HG03095 (cell line): ENCODE data around the gene CUX1.
"Not testable (repeated sequence)": the region's sequence is repeated elsewhere in the genome, so short reads cannot be mapped to it uniquely, and the experiment has no call there.

Experiments used
- ATAC-seq: cut with Tn5 transposase; IDR thresholded peaks from one replicate; pipeline ENCODE4 v1.9.1; 2021; ENCODE audit warnings: moderate library complexity; ENCODE audit not compliant: unreplicated experiment

Gene CUX1

DNA sequence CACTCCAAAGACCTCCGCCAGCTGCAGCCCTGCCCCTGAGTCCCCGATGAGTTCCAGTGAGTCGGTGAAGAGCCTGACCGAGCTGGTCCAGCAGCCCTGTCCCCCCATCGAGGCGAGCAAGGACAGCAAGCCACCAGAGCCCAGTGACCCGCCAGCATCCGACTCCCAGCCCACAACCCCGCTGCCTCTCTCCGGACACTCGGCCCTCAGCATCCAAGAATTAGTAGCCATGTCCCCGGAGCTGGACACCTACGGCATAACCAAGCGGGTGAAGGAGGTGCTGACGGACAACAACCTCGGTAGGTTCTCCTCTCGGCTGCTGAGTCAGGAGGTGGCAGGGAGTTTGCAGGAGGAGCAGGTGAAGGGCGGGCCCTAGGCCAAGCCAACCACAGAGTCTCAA, 409.9 kb downstream of the CUX1 start:
- no peak for ATAC-seq

DNA sequence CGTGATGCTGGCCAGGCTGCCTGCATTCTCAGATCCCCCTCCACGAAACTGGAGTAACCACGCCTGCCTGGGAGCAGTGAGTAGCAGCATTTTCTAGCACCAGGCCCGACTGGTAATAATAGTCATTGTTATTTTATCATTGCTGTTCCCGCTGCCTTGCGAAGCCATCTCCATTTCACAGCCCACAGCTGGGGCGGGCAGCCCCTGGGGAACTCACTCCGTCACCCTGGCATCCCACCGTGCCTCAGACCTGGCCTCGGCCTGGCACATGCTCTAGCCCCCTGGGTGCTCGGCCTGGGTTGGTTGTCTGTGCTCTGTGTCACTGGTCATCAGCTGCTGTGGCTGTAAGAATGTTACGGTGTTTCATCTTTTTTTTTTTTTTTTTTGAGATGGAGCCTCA, 411.5 kb downstream of the CUX1 start:
- ATAC-seq = no peak

DNA sequence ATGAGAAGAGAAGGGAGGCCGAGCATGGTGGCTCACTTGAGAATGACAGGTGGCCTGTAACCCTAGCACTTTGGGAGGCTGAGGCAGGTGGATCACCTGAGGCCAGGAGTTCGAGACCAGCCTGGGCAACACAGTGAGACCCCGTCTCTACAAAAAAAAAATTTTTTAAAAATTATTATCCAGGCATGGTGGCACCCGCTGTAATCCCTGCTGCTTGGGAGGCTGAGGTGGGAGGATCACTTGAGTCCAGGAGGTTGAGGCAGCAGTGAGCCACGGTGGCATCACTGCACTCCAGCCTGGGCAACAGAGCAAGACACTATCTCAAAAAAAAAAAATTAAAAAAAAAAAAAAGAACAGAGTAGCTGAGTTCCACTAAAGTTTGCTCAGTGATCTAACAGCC, 412.7 kb downstream of the CUX1 start:
- not testable (repeated sequence) for ATAC-seq

DNA sequence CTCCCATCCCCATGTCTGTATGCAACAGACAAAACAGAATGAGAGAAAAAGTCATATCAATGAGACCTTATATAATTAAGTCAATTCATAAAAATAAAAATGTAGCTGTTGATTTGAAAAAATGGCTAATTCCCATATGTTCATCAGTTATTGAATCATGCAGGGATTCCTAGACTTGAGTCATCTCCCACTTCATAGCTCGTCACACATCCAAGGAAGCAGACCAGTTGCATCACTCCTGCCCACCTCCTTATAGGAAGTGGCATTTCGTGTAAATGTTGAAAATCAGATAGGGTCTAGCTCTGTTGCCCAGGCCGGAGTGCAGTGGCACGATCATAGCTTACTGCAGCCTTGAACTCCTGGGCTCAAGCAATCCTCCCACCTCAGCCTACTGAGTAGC, 413.2 kb downstream of the CUX1 start:
- no peak for ATAC-seq

DNA sequence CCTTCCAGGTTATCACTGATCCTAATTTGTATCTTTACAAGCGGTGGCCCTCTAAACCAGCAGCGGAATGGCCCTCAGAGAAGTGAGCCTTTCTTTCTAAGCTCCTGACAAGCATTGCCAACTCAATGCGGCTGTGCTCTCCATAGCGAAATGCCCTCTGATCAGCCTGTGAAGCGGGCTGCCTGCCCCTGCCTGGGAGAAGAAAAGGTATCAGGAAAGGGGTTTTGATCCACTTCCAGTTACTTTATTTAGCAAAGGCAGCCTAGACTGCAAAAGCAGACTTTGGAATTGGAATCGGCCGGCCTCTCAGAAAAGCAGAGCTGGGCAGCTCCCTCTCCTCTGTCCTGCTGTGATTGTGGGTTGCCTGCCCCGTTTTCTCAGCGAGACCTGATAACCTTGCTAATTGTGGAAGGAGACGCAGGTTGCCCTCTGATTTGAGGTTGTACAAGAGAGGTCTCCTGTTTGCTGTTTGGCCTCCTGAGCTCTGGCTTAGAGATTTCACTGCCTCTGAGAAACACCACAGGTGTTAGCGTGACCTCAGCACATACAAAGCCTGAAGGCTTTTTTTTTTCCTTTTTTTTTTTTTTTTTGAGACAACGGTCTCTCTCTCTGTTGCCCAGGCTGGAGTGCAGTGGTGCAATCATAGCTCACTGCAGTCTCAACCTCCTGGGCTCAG, 415.3 kb downstream of the CUX1 start:
- no peak for ATAC-seq

DNA sequence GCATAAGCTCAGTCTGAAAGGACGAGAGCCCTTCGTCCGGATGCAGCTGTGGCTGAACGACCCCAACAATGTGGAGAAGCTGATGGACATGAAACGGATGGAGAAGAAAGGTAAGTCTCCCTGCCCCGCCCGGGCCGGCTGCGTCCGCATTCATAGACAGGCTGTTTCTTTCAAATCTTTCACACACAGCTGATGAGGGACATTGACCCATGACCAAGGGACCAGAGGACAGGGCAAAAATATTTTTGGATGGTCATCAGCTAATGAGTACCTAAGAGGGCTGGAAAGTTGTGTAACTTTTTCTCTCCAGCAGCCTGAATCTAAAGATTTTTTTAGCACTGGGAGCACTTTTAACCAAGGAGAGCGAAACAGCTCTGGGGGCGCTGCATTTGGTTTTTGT, 416.7 kb downstream of the CUX1 start:
- ATAC-seq = no peak

DNA sequence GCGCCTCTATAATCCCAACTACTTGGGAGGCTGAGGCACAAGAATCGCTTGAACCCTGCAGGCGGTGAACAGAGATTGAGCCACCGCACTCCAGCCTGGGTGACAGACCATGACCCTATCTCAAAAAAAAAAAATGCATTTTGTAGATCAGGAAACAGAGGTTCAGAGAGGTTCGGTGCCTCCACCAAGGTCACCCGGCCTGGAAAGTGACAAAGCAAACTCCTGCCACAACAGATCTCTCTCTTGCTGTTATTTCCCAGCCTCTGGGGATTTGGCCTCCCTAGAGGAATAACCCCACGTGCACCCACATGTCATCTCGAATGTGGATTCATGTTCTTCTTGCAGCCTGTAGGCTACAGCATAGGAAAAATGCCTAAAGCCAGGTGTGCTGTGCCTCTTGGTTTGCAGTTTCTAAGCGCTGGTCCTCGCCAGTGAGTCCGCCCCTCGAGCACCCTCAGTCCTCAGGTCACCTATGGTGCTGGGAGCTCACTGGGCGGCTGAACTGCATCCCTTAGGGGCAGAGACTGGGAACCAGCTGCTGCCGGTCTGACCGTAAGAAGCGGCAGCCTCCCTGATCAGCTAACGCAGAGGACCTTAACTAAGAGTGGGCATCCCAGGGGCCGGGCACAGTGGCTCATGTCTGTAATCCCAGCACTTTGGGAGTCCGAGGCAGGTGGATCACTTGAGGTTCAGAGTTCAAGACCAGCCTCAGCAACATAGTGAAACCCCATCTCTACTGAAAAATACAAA, 417.6 kb downstream of the CUX1 start:
- ATAC-seq = no peak

DNA sequence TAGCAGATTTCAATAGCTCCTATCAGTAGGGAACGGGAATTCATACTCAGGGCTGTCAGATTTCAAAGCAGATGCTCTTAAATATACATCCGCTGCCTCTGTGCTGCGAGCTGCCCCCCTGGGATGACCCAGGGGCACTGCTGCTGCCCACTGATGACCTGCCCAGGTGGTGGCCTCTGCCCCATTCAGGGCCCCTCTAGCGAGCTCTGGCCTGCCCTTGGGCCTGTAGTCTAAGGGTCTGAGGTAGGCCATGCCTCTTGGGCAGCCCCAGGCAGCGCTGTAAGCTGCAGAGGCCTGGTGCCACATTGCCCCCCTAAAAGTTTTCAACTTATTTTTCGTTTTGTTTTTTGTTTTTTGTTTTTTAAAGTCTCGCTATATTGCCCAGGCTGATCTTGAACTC, 418.7 kb downstream of the CUX1 start:
- ATAC-seq = no peak

DNA sequence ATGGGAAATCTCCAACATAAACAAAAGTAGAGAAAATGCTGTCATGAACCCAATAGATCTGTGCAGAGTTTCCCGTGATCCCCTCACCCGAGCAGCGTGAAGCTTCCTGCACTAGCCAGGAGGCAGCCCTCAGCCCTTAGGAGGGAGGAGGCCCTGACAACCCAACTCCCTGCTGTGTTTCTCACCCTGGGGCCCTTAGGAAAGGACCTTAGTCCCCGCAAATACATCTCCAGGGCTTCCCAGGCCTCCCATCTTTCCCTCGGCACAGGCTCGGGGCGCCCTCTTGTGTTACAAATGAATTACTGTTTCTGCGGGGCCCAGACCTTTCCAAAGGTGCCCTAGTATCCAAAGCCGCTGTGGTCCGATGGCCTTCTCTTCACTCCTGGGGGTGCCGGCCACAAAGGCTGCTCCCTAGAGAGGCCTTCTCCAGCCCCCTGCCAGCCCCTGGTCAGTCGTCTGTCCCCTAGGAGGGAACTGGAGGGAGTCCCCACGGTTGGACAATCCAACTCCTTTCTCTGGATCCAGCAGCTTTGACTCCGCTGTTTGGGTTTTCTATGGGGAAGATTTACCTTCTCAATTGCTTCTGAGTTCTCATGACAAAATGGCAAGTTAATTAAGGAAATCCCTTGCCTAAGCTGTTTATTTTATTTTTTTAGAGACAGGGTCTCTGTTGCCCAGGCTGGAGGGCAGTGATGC, 419.3 kb downstream of the CUX1 start:
- ATAC-seq = no peak

DNA sequence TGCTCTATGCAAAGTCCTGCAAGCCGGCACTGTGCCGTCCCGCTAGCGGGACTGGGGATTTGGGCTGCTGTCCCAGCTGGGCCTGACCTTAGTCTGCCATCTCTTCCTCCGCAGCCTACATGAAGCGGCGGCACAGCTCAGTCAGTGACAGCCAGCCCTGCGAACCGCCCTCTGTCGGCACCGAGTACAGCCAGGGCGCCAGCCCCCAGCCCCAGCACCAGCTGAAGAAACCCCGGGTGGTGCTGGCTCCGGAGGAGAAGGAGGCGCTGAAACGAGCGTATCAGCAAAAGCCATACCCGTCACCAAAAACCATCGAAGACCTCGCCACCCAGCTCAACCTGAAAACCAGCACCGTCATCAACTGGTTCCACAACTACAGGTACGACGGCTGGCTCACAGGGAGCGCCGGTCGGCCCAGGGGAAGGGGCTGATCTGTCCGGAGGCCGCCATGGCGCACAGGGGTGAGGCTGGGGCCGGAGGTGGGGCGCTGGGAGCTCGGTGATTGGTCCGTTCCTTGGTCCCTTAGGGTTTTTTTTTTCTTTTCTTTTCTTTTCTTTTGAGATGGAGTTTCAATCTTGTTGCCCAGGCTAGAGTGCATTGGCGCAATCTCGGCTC, 421.9 kb downstream of the CUX1 start:
- ATAC-seq = no peak

DNA sequence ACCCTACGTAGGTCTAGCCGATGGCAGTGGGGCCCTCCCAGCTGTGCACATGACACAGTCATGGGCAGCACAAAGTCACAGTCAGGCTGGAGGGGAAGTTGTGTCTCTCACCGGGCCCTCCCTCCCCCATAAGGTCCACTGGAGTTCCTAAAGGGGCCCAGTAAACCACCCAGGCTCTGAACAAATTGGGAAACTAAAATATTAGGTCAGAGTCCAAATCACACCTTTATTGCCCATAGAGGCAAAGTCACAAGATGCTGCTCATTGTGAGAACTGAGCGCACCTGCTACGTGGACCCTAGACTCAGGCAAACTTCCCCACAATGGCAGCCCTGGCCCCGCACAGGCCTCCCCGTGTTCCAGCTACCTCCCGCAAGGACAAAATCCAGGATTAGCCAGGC, 424.0 kb downstream of the CUX1 start:
- ATAC-seq = no peak

DNA sequence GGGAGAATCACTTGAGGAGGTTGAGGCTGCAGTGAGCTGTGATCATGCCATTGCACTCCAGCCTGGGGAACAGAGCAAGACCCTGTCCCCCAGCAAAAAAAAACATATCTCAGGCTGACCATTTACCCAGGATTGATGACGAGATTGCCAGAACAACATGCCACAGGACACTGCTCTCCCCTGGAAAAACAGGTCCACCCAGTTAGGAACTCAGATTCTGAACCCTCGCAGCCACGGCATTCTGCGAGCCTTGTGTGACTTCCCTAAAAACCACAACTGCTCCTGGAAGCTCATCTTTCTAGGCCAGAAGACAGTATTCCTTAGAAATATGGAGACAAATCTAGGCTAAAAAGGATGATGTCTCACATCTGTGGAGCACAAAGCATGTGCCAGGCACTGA, 427.2 kb downstream of the CUX1 start:
- no peak for ATAC-seq

DNA sequence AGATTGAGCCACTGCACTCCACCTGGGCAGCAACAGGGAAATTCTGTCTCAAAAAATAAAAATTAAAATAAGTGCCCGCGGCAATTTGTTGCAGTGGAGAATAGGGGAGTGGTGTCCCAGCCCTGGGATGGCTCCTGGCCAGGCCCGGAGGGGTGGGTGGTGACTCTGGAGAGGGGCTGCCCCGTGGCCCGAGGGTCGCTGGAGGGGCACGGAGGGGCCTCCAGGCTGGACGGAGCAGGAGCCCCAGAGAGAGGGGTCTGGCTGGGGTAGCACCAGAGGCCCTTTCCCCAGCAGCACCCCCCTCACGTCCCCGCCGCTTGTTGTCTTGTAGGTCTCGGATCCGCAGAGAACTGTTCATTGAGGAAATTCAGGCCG, 430.6 kb downstream of the CUX1 start:
- no peak for ATAC-seq

DNA sequence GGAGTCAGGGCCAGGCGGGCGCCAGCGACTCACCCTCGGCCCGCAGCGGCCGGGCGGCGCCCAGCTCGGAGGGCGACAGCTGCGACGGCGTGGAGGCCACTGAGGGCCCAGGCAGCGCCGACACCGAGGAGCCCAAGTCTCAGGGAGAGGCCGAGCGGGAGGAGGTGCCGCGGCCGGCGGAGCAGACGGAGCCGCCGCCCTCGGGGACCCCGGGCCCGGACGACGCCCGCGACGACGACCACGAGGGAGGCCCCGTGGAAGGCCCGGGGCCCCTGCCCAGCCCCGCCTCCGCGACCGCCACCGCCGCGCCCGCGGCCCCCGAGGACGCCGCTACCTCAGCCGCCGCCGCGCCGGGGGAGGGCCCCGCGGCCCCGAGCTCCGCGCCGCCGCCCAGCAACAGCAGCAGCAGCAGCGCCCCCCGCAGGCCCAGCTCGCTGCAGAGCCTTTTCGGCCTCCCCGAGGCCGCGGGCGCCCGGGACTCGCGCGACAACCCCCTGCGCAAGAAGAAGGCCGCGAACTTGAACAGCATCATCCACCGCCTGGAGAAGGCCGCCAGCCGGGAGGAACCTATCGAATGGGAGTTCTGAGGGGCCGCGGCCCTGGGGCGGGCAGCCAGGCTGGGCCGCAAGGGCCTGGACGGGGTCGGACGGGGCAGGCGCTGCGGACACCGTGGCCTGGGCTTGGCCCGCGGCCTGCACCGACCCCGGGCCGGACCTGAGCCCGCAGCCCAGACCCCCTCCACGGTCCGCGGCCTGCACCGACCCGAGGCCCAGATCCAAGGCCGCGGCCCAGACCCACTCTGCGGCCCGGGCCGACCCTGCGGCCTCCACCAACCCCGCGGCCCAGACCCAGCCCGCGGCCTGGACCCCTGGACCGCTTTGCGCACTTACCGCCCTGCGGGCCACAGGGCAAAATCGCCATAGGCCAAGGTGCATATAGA, 431.3 kb downstream of the CUX1 start:
- no peak for ATAC-seq

DNA sequence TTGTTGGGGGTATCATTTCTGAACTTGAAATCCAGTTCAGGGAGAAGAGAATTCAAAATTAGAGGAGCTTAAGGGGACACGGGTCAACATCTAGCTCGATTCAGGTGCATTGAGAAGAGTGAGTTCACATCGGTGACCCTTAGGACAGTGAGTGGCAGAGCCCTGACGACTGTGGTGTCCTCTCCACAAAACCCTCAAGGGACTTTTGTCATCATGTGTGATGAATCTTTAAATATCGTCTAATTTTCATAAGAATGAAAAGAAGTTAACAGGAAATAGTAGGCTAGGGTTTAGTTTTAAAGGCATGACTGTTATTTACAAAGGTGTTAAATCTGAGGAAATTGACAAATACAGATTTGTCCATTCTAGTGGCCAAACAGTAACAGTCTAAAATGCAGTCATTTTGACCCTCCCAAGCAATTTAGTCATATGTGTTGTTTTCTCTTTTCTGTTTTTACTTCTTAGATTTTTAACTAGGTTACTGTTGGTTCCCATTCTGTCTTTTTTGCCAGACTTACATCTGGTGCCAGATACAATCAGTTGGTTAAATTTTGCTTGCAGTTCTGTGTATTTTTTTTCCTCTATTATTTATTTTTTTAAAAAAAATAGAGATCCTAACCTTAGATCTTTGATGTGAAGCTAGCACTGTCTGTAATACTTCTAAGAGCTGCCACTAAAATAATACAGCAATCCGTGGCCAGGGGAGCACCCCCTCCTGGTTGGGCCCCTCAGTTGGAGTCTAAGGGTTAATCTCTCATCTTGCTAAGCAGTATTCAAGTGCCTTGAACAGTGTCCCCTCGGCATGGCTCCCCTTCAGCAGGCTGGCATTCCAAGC, 434.3 kb downstream of the CUX1 start:
- ATAC-seq = no peak

DNA sequence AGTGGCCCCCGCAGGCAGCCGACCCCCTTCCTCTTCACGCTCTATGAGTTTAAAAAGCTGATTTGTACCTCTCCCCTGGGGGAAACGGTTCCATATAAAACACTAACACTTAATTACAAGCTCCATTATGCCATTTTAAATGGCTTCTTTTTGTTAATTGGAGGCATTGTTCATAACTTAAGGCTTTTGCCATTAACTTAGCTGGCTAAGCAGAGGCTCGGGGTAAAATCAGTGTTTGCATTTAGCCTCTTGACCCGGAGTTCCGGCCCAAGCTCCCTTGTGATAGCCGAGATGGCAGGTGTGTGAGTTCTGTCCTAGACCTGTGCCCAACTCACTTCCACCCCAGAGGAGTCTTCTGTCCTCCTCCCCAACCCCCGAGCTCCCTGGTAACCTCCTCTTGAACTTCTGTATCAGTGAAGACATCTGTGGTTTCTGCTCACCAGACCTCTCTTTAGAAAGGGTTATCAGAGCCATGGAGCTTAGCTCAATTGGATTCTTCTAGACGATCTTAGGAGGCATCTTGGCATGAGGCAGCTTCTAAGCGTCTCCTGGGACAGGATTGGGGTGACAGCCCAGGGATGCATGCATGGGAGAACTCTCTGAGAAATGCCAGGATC, 435.0 kb downstream of the CUX1 start:
- no peak for ATAC-seq

DNA sequence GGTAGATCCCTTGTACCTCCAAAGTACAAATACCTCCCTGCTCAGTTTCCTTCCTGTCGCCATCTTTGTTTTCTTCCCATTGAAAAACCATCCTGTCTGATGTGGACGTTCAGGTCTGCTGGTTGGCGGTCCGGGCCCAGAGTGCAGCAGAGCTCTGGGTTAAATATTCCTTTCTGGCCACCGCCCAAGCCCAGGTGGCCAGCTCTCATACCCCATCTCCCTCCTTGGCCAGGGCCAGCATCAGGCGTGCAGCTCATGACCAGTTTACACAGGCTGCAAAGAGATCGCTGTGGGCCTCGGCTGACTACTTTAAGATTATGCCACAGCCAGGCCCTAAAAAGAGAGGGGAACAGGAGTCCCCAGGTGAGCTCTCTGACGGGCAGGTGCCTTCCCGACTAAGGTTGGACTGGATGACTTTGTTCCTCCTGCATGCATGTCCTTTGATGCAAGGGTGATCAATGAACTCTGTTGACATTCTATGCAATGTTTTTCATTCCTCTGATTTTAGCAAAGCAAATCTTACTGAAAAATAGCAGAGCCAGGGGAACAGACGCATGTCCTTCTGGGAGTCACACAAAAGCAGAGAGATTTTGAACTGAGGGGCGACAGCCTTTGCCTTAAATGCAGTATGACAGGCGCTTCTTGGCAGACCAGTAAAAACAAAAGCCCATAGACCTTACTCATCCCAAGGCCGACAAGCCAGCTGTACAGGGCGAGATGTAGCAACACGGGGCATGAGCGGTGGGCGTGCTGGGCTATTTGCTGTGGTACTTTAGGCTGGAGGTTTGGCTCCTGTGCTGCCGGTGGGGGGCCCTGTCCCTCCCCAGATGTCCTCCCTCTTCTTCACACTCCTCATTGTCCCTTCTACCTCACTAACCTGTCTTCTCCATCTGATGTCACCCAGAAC, 435.9 kb downstream of the CUX1 start:
- no peak for ATAC-seq

DNA sequence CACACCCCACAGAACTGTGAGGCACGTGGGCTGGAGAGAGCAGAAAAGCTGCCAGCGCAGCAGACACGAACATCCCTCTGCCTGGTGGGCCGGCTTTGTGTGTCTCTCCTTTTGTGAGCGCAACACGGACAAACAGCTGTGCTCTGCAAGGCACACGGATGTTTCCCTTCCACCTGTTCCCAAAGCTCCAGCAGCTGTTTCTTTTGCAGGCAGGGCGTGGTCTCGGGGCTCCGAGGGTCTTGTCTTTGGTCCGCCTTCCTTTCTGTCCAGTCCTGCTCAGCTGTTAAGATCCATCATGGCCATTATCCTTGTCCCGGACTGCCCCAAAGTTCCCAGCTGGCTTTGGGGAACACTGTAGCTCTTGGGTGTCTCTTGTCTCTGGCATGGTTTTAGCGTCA, 436.5 kb downstream of the CUX1 start:
- ATAC-seq = no peak
